ENCODE measurements around the gene HK3.

DNA sequence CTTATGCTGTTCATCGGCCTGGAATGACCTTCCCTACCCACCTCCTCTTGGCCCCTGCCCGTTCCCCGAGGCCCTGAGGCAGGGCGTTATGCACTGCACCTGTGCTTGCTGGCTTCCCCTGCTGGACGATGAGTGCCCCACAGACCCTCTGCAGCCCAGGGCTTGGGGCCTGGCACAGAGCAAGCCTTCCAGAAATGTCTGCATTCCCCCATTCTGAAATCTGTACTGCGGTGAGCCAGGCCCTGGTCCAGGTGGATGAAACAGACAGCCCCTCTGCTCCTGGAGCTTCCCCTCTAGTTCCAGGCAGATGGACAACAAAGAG lies 53.8 kb downstream of the HK3 start:
- TF ChIP-seq, protein P1, sequence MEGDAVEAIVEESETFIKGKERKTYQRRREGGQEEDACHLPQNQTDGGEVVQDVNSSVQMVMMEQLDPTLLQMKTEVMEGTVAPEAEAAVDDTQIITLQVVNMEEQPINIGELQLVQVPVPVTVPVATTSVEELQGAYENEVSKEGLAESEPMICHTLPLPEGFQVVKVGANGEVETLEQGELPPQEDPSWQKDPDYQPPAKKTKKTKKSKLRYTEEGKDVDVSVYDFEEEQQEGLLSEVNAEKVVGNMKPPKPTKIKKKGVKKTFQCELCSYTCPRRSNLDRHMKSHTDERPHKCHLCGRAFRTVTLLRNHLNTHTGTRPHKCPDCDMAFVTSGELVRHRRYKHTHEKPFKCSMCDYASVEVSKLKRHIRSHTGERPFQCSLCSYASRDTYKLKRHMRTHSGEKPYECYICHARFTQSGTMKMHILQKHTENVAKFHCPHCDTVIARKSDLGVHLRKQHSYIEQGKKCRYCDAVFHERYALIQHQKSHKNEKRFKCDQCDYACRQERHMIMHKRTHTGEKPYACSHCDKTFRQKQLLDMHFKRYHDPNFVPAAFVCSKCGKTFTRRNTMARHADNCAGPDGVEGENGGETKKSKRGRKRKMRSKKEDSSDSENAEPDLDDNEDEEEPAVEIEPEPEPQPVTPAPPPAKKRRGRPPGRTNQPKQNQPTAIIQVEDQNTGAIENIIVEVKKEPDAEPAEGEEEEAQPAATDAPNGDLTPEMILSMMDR (IDR thresholded peaks at IDR 0.05): no peak
- no peak for TF ChIP-seq POLR2A (IDR thresholded peaks at IDR 0.05)
